ENCODE measurements around the gene BTN3A1. TPM values are rescaled to one million over a fixed set of nuclear protein-coding genes. Genes with fewer than 3 reads are reported as not detected.

BTN3A1 gene
- total and polyA plus RNA-seq, 2 of the 13 experiments (the other 11 are each of a cell fraction or from before 2014, with no cell fraction given), result 13.3 to 14.0 TPM

- TF ChIP-seq WIZ (CRISPR knock-in tag; IDR thresholded peaks at IDR 0.05) (0 out of 2 replicates have a peak, but pooled peaks have one; percentile 31), ZNF598 (CRISPR knock-in tag; IDR thresholded peaks at IDR 0.05; ENCODE audit: borderline replicate concordance) (no peak), ZNF607 (CRISPR knock-in tag; IDR thresholded peaks at IDR 0.05; ENCODE audit: borderline replicate concordance) (peak; percentile 76; the same call in 1 of the 2 replicates), XRCC5 (optimal IDR thresholded peaks at IDR 0.05; ENCODE audit: low read length) (peak; percentile 48), ISL2 (CRISPR knock-in tag; IDR thresholded peaks at IDR 0.05) (no peak), NCOA5 (CRISPR knock-in tag; IDR thresholded peaks at IDR 0.05) (no peak), TMF1 (CRISPR knock-in tag; IDR thresholded peaks at IDR 0.05; ENCODE audit: low read depth) (no peak), CEBPG (CRISPR knock-in tag; IDR thresholded peaks at IDR 0.05) (no peak), ZNF430 (CRISPR knock-in tag; IDR thresholded peaks at IDR 0.05) (peak; percentile 41; the same call in 1 of the 2 replicates), ZNF547 (CRISPR knock-in tag; IDR thresholded peaks at IDR 0.05) (no peak), ZBTB8A (CRISPR knock-in tag; IDR thresholded peaks at IDR 0.05; ENCODE audit: borderline replicate concordance, low read depth) (no peak), ZNF260 (CRISPR knock-in tag; IDR thresholded peaks at IDR 0.05; ENCODE audit: borderline replicate concordance, low read depth) (no peak), ZNF713 (CRISPR knock-in tag; IDR thresholded peaks at IDR 0.05) (no peak), ZNF616 (CRISPR knock-in tag; IDR thresholded peaks at IDR 0.05; ENCODE audit: low read depth) (no peak), PBX2 (CRISPR knock-in tag; IDR thresholded peaks at IDR 0.05) (no peak), ATF1 (CRISPR knock-in tag; IDR thresholded peaks at IDR 0.05) (no peak), ZNF337 (CRISPR knock-in tag; IDR thresholded peaks at IDR 0.05; ENCODE audit: borderline replicate concordance, low read depth) (no peak), NAIF1 (CRISPR knock-in tag; IDR thresholded peaks at IDR 0.05; ENCODE audit: borderline replicate concordance) (no peak), ISX (CRISPR knock-in tag; conservative IDR thresholded peaks at IDR 0.05) (no peak), STAG1 (CRISPR knock-in tag; IDR thresholded peaks at IDR 0.05) (peak; percentile 46), MEIS1 (CRISPR knock-in tag; IDR thresholded peaks at IDR 0.05; ENCODE audit: borderline replicate concordance) (no peak), ZNF512 (CRISPR knock-in tag; IDR thresholded peaks at IDR 0.05) (no peak), ZUFSP (CRISPR knock-in tag; IDR thresholded peaks at IDR 0.05; ENCODE audit: borderline replicate concordance) (no peak), ELF1 (CRISPR knock-in tag; IDR thresholded peaks at IDR 0.05) (no peak; the same call in 1 of the 2 replicates), POGZ (CRISPR knock-in tag; IDR thresholded peaks at IDR 0.05) (no peak; the same call in 1 of the 2 replicates), RBM39 (IDR thresholded peaks at IDR 0.05; ENCODE audit: low read depth, low read length, poor library complexity, severe bottlenecking) (no peak)
- TF ChIP-seq, protein P1, sequence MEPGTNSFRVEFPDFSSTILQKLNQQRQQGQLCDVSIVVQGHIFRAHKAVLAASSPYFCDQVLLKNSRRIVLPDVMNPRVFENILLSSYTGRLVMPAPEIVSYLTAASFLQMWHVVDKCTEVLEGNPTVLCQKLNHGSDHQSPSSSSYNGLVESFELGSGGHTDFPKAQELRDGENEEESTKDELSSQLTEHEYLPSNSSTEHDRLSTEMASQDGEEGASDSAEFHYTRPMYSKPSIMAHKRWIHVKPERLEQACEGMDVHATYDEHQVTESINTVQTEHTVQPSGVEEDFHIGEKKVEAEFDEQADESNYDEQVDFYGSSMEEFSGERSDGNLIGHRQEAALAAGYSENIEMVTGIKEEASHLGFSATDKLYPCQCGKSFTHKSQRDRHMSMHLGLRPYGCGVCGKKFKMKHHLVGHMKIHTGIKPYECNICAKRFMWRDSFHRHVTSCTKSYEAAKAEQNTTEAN (CRISPR knock-in tag; conservative IDR thresholded peaks at IDR 0.05), result no peak
These were observed 18.7 kb downstream of the BTN3A1 start (continued) for GRCh38 chr6:26420688-26421171.
